Measurements from ENCODE around the gene CDC42BPB.

Gene CDC42BPB

DNA sequence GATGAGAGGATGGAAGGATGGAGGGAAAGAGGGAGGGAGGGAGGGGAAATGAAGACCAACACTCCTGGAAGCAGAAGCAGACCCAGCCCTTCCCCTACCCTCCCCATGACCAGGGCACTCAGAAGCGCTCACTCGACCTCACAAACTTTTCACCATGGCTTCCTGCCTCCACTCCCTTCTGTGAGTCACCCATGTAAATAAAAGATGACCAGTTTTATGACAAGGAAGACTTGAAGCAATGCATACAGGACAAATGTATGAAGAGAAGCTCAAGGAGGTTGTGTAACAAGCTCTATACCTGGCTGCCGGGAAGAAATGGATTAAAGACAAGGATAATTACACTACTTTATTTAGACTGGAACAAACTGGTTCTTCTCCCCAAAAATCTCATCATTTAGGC, 63.8 kb downstream of the CDC42BPB start:
- DNase-seq (ENCODE audit: low read depth in 2 of 2), result no peak

DNA sequence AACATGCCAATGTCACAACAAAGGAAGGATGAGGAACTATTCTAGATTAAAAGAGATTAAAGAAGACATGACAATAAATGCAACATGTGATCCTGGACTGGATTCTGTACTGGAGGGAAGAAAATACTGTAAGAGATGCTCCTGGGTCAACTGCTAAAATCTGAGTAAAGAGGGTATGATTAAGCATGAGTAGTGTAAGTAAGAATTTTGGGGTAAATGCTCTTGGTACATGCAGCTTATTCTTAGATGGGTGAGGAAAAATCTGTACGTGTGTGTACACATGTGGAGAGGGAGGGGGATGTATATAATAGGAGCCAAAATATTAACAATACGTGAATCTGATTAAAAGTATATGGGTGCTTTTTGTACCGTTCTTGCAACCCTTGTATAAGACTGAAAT, 66.0 kb downstream of the CDC42BPB start:
- no peak for DNase-seq (ENCODE audit: low read depth in 2 of 2)

- no peak for DNase-seq (ENCODE audit: low read depth in 2 of 2)
Measured at GRCh38 chr14:102988054-102988453, 69.3 kb downstream of the CDC42BPB start.

DNA sequence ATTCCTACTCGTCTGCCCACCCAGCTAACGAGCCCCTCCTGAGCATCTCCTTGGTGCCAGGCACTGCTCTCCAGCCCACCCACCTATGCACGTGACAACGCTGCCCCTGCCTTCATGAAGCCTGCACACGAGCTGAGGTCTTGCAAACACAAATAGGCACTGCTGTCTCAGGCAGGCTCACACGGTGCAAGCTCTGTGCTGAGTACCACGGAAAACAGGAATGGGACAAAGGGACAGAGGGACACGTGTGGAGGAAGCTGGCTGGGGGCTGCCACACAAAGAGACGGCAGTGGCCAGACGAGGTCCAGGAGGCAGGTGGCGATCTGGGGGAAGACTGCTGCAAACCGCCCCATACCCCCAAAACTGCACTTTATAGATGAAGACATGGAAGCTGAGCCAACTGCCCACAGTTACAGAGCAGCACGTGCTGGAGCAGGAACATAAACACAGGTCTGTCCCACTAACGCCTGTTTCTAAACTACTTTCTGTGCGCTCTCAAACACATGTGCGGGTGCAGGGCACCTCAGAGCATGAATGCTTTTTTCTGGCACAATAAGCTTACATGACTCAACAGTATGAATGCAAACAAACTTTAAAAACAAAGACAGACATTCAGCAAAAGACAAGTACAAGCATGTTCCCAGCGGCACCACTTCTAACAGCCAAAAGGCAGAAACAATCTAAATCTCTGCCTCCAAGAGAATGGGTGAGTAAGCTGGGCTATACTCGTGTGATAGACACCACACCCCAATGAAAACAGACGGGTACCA, 70.4 kb downstream of the CDC42BPB start:
- DNase-seq (ENCODE audit: low read depth in 2 of 2), result no peak

DNA sequence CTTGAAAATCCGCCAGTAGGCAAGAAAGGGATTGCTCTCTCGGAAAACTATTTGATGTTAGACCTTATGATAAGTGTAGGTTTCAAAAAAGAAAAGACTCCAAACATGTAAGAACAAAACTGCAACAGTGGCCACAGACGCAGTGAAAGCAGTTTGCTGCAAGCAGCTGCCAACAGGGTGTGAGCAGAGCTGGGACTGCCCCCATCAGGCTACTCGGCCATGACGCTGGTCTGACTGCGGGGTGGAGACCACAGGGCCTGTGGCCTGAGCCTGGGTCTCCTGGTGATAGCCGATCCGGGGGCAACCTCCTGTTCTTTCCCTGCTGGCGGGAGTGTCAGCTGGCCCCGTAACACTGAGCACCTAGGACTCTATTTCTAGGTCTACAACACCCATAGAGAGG, 71.7 kb downstream of the CDC42BPB start:
- no peak for DNase-seq (ENCODE audit: low read depth in 2 of 2)

DNA sequence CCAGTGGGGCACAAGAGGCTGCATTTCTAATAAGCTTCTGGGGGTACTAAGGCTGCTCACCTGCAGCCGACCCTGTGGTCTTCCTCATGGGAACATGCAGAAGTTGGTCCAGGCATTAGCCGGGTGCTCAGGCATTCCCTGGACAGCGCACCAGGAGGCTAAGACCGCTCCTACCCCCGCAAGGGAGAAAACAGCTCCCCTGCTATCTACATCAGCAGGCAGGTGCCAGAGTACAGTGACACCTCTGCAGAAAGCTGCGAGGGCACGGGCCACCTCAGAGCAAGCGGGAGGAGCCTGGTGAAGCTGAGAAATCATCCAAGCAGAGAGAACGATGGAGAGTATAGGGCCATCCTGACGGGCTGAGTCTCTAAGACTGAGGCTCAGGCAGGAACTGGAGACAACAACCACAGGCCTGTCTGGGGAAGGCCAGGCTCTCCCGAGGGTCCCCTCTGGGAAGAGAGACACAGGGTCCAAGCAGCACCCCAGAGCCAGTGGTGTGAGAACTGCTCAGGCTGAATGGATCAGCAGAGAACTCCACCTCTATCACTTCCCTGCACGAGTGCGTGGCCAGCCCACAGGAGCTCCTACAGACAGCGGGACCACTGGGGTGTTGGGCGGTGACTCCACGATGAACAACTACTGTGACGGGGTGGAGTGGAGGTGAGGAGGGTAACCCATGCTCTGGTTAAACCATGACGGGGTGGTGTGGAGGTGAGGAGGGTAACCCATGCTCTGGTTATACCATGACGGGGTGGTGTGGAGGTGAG, 72.8 kb downstream of the CDC42BPB start:
- DNase-seq (ENCODE audit: low read depth in 2 of 2), result no peak

DNA sequence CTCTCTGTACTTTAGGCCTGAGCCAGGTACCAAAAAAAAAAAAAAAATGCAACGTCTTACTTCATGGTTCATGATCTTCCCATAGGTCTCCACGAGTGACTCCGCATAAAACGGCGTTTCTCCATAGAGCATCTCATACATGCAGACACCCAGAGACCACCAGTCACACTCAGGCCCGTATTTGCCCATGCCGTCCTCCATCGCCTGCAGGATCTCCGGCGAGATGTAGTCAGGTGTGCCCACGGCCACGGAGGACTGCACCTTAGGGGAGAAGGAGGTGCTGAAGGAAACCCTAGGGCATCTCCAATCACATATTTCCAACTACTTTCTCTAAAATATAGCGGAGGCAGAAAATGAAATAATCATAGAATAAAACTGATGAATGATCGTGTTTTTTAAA, 73.9 kb downstream of the CDC42BPB start:
- no peak for DNase-seq (ENCODE audit: low read depth in 2 of 2)

- no peak for DNase-seq (ENCODE audit: low read depth in 2 of 2)
Measured at GRCh38 chr14:102982852-102983470, 74.4 kb downstream of the CDC42BPB start.

- DNase-seq (ENCODE audit: low read depth in 2 of 2), result no peak
Measured at GRCh38 chr14:102980409-102980810, 76.9 kb downstream of the CDC42BPB start.

GRCh38 chr14:102979406-102979805, 77.9 kb downstream of the CDC42BPB start:
- no peak for DNase-seq (ENCODE audit: low read depth in 2 of 2)

DNA sequence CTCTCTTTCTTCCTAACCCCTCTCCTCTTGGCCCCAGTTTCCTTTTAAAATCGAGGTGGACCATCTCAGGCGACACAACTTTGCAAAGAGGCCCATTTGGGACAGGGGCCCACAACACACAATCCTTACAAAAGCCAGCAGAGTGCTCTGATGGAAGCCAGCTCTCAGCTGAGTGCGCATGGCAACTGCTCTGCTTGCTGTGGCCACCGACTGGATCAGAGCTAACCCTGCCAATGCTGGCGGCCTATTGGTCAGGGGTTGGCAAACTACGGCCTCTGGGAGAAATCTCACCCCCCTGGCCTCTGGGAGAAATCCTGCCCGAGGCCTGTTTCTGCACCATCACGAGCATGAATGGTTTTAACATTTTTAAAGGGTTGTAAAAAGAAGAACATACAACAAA, 79.9 kb downstream of the CDC42BPB start:
- DNase-seq (ENCODE audit: low read depth in 2 of 2), result no peak

GRCh38 chr14:102975662-102976061, 81.7 kb downstream of the CDC42BPB start:
- DNase-seq (ENCODE audit: low read depth in 2 of 2), result no peak

- DNase-seq (ENCODE audit: low read depth in 2 of 2), result no peak
Measured at GRCh38 chr14:102973706-102974285, 83.6 kb downstream of the CDC42BPB start.

GRCh38 chr14:102971836-102972606, 85.3 kb downstream of the CDC42BPB start:
- no peak for DNase-seq (ENCODE audit: low read depth in 2 of 2)

DNA sequence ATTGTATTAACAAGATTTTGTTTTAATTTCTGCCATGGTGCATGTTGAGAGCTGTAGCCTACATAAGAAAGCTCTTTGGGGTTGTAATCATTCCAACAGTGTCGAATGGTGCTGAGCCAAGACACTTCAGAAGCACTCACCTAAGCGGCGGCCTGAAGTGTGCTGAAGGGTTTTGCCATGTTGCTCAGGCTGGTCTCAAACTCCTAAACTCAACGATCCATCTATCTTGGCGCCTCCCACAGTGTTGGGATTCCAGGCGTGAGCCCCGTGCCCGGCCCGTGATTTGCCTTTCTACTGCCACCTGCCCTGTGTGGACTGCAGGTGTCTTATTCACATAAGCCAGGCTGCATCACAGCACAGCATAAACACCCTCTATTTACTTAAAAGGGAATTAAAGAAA, 86.0 kb downstream of the CDC42BPB start:
- DNase-seq (ENCODE audit: low read depth in 2 of 2), result no peak

GRCh38 chr14:102970496-102970895, 86.9 kb downstream of the CDC42BPB start:
- no peak for DNase-seq (ENCODE audit: low read depth in 2 of 2)

GRCh38 chr14:102969901-102970300, 87.4 kb downstream of the CDC42BPB start:
- no peak for DNase-seq (ENCODE audit: low read depth in 2 of 2)

GRCh38 chr14:102969060-102969791, 88.1 kb downstream of the CDC42BPB start:
- DNase-seq (ENCODE audit: low read depth in 2 of 2), result no peak

- DNase-seq (ENCODE audit: low read depth in 2 of 2), result no peak
Measured at GRCh38 chr14:102968306-102968705, 89.0 kb downstream of the CDC42BPB start.

DNA sequence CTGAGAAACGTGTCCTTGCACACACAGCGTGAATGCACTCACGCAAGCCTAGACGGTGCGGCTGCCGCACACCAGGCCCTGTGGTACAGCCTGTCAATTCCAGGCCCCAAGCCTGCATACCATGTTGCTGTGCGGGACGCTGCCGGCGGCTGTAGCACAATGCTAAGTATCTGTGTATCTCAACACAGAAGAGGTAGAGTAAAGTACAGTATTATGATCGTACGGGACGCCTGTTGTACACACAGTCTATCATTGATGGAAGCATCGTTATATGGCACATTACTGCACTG, 89.9 kb downstream of the CDC42BPB start:
- DNase-seq (ENCODE audit: low read depth in 2 of 2), result no peak
